Measurements from ENCODE around the gene XRCC4.

The XRCC4 gene

DNA sequence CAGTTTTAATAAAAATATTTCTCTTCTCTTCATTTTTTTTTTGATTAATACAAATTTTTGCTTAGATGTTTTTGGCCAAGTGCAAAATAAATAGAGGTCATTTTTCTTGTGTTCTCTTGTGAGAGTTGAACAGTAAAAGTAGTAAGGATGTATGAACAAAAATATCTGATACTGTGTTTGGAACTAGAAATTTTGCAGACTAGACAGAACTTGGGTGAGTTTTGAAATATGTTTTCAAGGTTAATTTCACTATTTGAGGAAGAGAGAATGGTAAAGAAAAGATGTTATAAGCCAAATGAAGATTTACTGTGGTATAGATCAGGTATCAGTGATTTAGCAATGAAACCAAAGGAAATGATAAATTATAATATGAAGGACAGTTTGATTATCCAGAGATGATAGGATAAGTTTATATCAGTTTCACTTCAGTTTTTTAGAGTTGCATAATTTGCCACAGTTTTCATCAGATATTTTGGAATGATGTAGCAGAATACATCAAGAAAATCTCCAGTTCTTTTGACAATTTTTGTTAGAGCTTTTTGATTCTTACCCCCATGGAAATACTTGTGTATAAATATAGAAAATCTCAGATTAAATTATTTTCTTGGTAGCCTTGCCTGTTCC lies 246.3 kb downstream of the XRCC4 start:
- Histone ChIP-seq H3K27me3 (ENCODE audit: insufficient read depth, poor library complexity, severe bottlenecking) (no peaks in the 10 kb centered on the region), H3K4me1 (ENCODE audit: insufficient read depth, poor library complexity, severe bottlenecking) (no peaks in the 10 kb centered on the region), H3K9me3 (ENCODE audit: severe bottlenecking) (no peaks in the 10 kb centered on the region), H3K36me3 (ENCODE audit: low read depth) (no peaks in the 10 kb centered on the region), H3K27ac (ENCODE audit: poor library complexity, severe bottlenecking) (no peak overlapping the region), H3K4me3 (ENCODE audit: severe bottlenecking) (no peak overlapping the region)
- TF ChIP-seq, protein P1, sequence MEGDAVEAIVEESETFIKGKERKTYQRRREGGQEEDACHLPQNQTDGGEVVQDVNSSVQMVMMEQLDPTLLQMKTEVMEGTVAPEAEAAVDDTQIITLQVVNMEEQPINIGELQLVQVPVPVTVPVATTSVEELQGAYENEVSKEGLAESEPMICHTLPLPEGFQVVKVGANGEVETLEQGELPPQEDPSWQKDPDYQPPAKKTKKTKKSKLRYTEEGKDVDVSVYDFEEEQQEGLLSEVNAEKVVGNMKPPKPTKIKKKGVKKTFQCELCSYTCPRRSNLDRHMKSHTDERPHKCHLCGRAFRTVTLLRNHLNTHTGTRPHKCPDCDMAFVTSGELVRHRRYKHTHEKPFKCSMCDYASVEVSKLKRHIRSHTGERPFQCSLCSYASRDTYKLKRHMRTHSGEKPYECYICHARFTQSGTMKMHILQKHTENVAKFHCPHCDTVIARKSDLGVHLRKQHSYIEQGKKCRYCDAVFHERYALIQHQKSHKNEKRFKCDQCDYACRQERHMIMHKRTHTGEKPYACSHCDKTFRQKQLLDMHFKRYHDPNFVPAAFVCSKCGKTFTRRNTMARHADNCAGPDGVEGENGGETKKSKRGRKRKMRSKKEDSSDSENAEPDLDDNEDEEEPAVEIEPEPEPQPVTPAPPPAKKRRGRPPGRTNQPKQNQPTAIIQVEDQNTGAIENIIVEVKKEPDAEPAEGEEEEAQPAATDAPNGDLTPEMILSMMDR (IDR thresholded peaks at IDR 0.05; ENCODE audit: poor library complexity, severe bottlenecking), result no peak
- DNase-seq (ENCODE audit: low spot score), result no peak
- ATAC-seq (ENCODE audit: low read depth), result no peak

GRCh38 chr5:83331842-83332241 lies 254.5 kb downstream of the XRCC4 start:
- Histone ChIP-seq H3K4me1 (ENCODE audit: insufficient read depth, poor library complexity, severe bottlenecking) (no peaks in the 10 kb centered on the region), H3K9me3 (ENCODE audit: severe bottlenecking) (no peaks in the 10 kb centered on the region), H3K4me3 (ENCODE audit: severe bottlenecking) (no peak overlapping the region), H3K27me3 (ENCODE audit: insufficient read depth, poor library complexity, severe bottlenecking) (no peaks in the 10 kb centered on the region), H3K27ac (ENCODE audit: poor library complexity, severe bottlenecking) (no peak overlapping the region), H3K36me3 (ENCODE audit: low read depth) (no peaks in the 10 kb centered on the region)
- no peak for DNase-seq (ENCODE audit: low spot score)
- no peak for ATAC-seq (ENCODE audit: low read depth)
- TF ChIP-seq, protein P1 (IDR thresholded peaks at IDR 0.05; ENCODE audit: poor library complexity, severe bottlenecking), result no peak

GRCh38 chr5:83337453-83338035 lies 260.2 kb downstream of the XRCC4 start:
- Histone ChIP-seq H3K27me3 (ENCODE audit: insufficient read depth, poor library complexity, severe bottlenecking) (no peaks in the 10 kb centered on the region), H3K4me3 (ENCODE audit: severe bottlenecking) (no peak overlapping the region), H3K36me3 (ENCODE audit: low read depth) (no peaks in the 10 kb centered on the region), H3K9me3 (ENCODE audit: severe bottlenecking) (no peaks in the 10 kb centered on the region), H3K27ac (ENCODE audit: poor library complexity, severe bottlenecking) (no peak overlapping the region), H3K4me1 (ENCODE audit: insufficient read depth, poor library complexity, severe bottlenecking) (no peaks in the 10 kb centered on the region)
- DNase-seq (ENCODE audit: low spot score) (no peak), ATAC-seq (ENCODE audit: low read depth) (no peak)
- TF ChIP-seq, protein P1 (IDR thresholded peaks at IDR 0.05; ENCODE audit: poor library complexity, severe bottlenecking), result no peak

GRCh38 chr5:83340511-83340918 lies 263.2 kb downstream of the XRCC4 start:
- no peaks in the 10 kb centered on the region for H3K27me3 ChIP-seq (ENCODE audit: insufficient read depth, poor library complexity, severe bottlenecking)
- TF ChIP-seq, protein P1 (IDR thresholded peaks at IDR 0.05; ENCODE audit: poor library complexity, severe bottlenecking), result no peak
- DNase-seq (ENCODE audit: low spot score) (no peak), ATAC-seq (ENCODE audit: low read depth) (no peak)
- no peaks in the 10 kb centered on the region for H3K9me3 ChIP-seq (ENCODE audit: severe bottlenecking)
- H3K36me3 ChIP-seq (ENCODE audit: low read depth), result no peaks in the 10 kb centered on the region
- no peak overlapping the region for H3K4me3 ChIP-seq (ENCODE audit: severe bottlenecking)
- H3K27ac ChIP-seq (ENCODE audit: poor library complexity, severe bottlenecking), result no peak overlapping the region
- H3K4me1 ChIP-seq (ENCODE audit: insufficient read depth, poor library complexity, severe bottlenecking), result no peaks in the 10 kb centered on the region

DNA sequence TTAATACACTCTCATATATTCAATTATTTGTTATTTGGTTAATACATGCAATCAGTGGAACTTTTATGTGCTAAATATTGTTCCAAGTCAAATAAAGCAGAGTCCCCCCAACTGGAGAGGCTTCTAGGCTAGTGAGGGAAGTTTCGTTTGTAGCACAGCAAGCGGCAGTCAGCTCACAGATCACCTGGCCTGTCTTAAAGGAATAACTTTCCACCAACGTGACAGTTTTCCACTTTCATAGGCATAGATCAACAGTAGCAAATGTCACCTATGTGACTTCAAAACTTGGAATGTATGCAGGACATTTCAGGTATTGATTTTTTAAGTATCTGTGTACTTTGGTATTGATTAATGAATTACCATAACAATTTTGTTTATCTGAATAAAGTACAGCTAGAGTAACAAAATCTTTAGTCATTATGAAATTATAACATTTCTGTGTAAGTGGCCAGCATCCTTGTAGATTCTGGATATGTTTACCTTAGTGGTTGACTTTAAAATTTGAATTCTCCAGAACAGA lies 264.5 kb downstream of the XRCC4 start:
- TF ChIP-seq, protein P1 (IDR thresholded peaks at IDR 0.05; ENCODE audit: poor library complexity, severe bottlenecking), result no peak
- DNase-seq (ENCODE audit: low spot score) (no peak), ATAC-seq (ENCODE audit: low read depth) (no peak)
- Histone ChIP-seq H3K4me1 (ENCODE audit: insufficient read depth, poor library complexity, severe bottlenecking) (no peaks in the 10 kb centered on the region), H3K4me3 (ENCODE audit: severe bottlenecking) (no peak overlapping the region), H3K36me3 (ENCODE audit: low read depth) (no peaks in the 10 kb centered on the region), H3K9me3 (ENCODE audit: severe bottlenecking) (no peaks in the 10 kb centered on the region), H3K27me3 (ENCODE audit: insufficient read depth, poor library complexity, severe bottlenecking) (no peaks in the 10 kb centered on the region), H3K27ac (ENCODE audit: poor library complexity, severe bottlenecking) (no peak overlapping the region)
